ENCODE results near the gene SSBP3.
"Not testable (repeated sequence)": the region's sequence is repeated elsewhere in the genome, so short reads cannot be mapped to it uniquely, and the experiment has no call there.

SSBP3 gene

GRCh38 chr1:54392401-54392800, 13.8 kb downstream of the SSBP3 start:
- DNase-seq (ENCODE audit: low read depth) = no peak

GRCh38 chr1:54391450-54392209, 14.6 kb downstream of the SSBP3 start:
- no peak for DNase-seq (ENCODE audit: low read depth)

- no peak for DNase-seq (ENCODE audit: low read depth)
These were observed 15.5 kb downstream of the SSBP3 start for GRCh38 chr1:54390655-54391054.

- not testable (repeated sequence) for DNase-seq (ENCODE audit: low read depth)
These were observed 16.6 kb downstream of the SSBP3 start for GRCh38 chr1:54389608-54390007.

- no peak for DNase-seq (ENCODE audit: low read depth)
These were observed 18.8 kb downstream of the SSBP3 start for GRCh38 chr1:54387419-54387818.

- no peak for DNase-seq (ENCODE audit: low read depth)
These were observed 20.5 kb downstream of the SSBP3 start for GRCh38 chr1:54385727-54386022.

GRCh38 chr1:54384918-54385726, 21.1 kb downstream of the SSBP3 start:
- DNase-seq (ENCODE audit: low read depth) = no peak

- DNase-seq (ENCODE audit: low read depth) = no peak
These were observed 21.7 kb downstream of the SSBP3 start for GRCh38 chr1:54384471-54384870.

GRCh38 chr1:54381524-54381923, 24.7 kb downstream of the SSBP3 start:
- DNase-seq (ENCODE audit: low read depth) = no peak

GRCh38 chr1:54380290-54380882, 25.8 kb downstream of the SSBP3 start:
- no peak for DNase-seq (ENCODE audit: low read depth)

- no peak for DNase-seq (ENCODE audit: low read depth)
These were observed 26.5 kb downstream of the SSBP3 start for GRCh38 chr1:54379555-54380289.

- no peak for DNase-seq (ENCODE audit: low read depth)
These were observed 27.2 kb downstream of the SSBP3 start for GRCh38 chr1:54378874-54379554.

- DNase-seq (ENCODE audit: low read depth) = no peak
These were observed 27.9 kb downstream of the SSBP3 start for GRCh38 chr1:54378157-54378873.

GRCh38 chr1:54377040-54377691, 29.0 kb downstream of the SSBP3 start:
- no peak for DNase-seq (ENCODE audit: low read depth)

GRCh38 chr1:54376430-54377039, 29.7 kb downstream of the SSBP3 start:
- DNase-seq (ENCODE audit: low read depth) = no peak

GRCh38 chr1:54375712-54376429, 30.3 kb downstream of the SSBP3 start:
- no peak for DNase-seq (ENCODE audit: low read depth)

- DNase-seq (ENCODE audit: low read depth) = no peak
These were observed 30.9 kb downstream of the SSBP3 start for GRCh38 chr1:54375298-54375697.

GRCh38 chr1:54374766-54375165, 31.4 kb downstream of the SSBP3 start:
- DNase-seq (ENCODE audit: low read depth) = no peak

GRCh38 chr1:54372978-54373377, 33.2 kb downstream of the SSBP3 start:
- DNase-seq (ENCODE audit: low read depth) = no peak

- no peak for DNase-seq (ENCODE audit: low read depth)
These were observed 34.3 kb downstream of the SSBP3 start for GRCh38 chr1:54371942-54372275.
